Osteocyte (in vitro differentiated cells): ENCODE measurements around the gene MATK. TPM values are rescaled to one million over a fixed set of nuclear protein-coding genes. Genes with fewer than 3 reads are reported as not detected.

Experiments used
- DNase-seq: peaks from one replicate; pipeline ENCODE4 v3.0.0; 2021; ENCODE audit warnings: mixed read lengths; ENCODE audit not compliant: unreplicated experiment; ENCODE audit errors: extremely low spot score
- H3K27ac Mint-ChIP-seq: one replicate; pipeline ENCODE4 v1.8.0; 2021; ENCODE audit warnings: mild to moderate bottlenecking, mixed read lengths; ENCODE audit not compliant: unreplicated experiment
- H3K27me3 Mint-ChIP-seq: one replicate; pipeline ENCODE4 v1.8.0; 2021; ENCODE audit warnings: mixed read lengths; ENCODE audit not compliant: unreplicated experiment
- H3K36me3 Mint-ChIP-seq: one replicate; pipeline ENCODE4 v1.8.0; 2021; ENCODE audit warnings: mixed read lengths; ENCODE audit not compliant: unreplicated experiment
- H3K4me1 Mint-ChIP-seq: one replicate; pipeline ENCODE4 v1.8.0; 2021; ENCODE audit warnings: mixed read lengths; ENCODE audit not compliant: unreplicated experiment
- H3K4me3 Mint-ChIP-seq: one replicate; pipeline ENCODE4 v1.8.0; 2021; ENCODE audit warnings: mild to moderate bottlenecking, moderate library complexity, mixed read lengths; ENCODE audit not compliant: unreplicated experiment
- H3K9me3 Mint-ChIP-seq: one replicate; pipeline ENCODE4 v1.8.0; 2021; ENCODE audit warnings: mixed read lengths; ENCODE audit not compliant: unreplicated experiment
- CTCF ChIP-seq: fragments of 200-600 bp; sonication (generic); IDR thresholded peaks from 2 replicates; pipeline ENCODE4 v1.5.0; 2021; ENCODE audit warnings: antibody characterized with exemption, mild to moderate bottlenecking, moderate library complexity
- total RNA-seq: library from RNA; stranded (reverse); gene quantifications from 2 replicates; pipeline ENCODE4 v1.2.1, GENCODE V29; 2021

Gene MATK
- total RNA-seq, 1 donor from 2014 or later: not detected

GRCh38 chr19:3743486-3743885, 42.7 kb downstream of the MATK start:
- H3K27me3 Mint-ChIP-seq: no peaks in the 10 kb centered on the region
- no peak overlapping the region for H3K4me3 Mint-ChIP-seq
- H3K36me3 Mint-ChIP-seq: no peaks in the 10 kb centered on the region
- no peaks in the 10 kb centered on the region for H3K9me3 Mint-ChIP-seq
- H3K27ac Mint-ChIP-seq: no peak overlapping the region
- no peaks in the 10 kb centered on the region for H3K4me1 Mint-ChIP-seq
- no peak for DNase-seq
- no peak for TF ChIP-seq CTCF

- no peak overlapping the region for H3K4me3 Mint-ChIP-seq
Measured at GRCh38 chr19:3740431-3740830, 45.8 kb downstream of the MATK start.

GRCh38 chr19:3738477-3739220, 47.5 kb downstream of the MATK start:
- Mint-ChIP-seq H3K27ac (no peak overlapping the region), H3K27me3 (no peaks in the 10 kb centered on the region), H3K36me3 (no peaks in the 10 kb centered on the region), H3K4me3 (no peak overlapping the region), H3K9me3 (no peaks in the 10 kb centered on the region), H3K4me1 (no peaks in the 10 kb centered on the region)
- TF ChIP-seq CTCF: no peak
- DNase-seq: no peak

More at GRCh38 chr19:3740431-3740830, 45.8 kb downstream of the MATK start:
- Mint-ChIP-seq H3K27ac (no peak overlapping the region), H3K4me1 (no peaks in the 10 kb centered on the region), H3K36me3 (no peaks in the 10 kb centered on the region), H3K9me3 (no peaks in the 10 kb centered on the region), H3K27me3 (no peaks in the 10 kb centered on the region)
- no peak for DNase-seq
- no peak for TF ChIP-seq CTCF

DNA sequence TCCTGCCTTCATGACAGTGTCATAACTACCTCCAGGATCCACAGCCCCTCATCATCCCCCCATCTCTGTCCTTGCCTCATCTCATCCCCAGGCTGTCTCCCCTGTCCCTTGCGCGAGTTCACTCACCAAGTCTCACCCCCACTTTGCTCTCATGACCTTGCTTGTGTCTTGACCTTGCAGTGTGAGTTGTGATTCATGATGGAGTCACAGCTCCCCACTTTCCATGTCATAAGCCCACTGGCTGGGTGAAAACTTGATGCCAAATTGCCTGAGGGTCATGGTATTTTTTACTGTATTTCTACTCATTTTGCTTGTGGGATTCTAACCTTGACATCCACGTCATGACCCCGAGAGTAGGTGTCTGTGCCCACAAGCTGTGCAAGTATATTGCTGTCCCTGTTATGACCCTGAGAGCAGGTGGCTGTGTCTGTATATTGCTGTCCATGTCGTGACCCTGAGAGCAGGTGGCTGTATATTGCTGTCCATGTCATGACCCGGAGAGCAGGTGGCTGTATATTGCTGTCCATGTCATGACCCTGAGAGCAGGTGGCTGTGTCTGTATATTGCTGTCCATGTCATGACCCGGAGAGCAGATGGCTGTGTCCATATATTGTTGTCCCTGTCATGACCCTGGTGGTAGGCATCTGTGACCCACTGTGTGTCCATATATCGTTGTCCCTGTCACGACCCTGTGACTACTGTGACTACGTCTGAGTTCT, 48.5 kb downstream of the MATK start:
- Mint-ChIP-seq H3K27ac (no peak overlapping the region), H3K4me1 (no peaks in the 10 kb centered on the region), H3K4me3 (no peak overlapping the region), H3K36me3 (no peaks in the 10 kb centered on the region), H3K9me3 (no peaks in the 10 kb centered on the region), H3K27me3 (no peaks in the 10 kb centered on the region)
- no peak for DNase-seq
- no peak for TF ChIP-seq CTCF

DNA sequence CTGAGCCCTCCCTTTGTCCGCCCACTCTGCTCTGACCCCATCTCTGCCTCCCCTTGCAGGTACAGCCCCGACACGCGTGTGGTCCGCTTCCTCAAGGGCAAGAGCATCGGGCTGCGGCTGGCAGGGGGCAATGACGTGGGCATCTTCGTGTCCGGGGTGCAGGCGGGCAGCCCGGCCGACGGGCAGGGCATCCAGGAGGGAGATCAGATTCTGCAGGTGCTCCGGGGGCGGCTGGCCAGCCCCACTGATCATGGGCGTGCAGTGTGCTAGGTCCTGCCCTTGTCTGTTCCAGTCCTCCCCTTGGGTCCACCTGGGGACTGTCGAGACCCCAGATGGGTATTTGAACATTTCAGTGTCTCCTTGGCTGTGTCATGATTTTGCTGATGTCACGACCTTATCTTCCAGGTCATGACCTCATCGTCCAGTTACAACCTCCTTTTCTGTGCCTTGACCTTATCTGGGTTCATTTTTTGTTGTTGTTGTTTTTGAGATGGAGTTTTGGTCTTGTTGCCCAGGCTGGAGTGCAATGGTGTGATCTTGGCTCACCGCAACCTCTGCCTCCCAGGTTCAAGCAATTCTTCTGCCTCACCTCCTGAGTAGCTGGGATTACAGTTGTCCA, 50.0 kb downstream of the MATK start:
- no peaks in the 10 kb centered on the region for H3K9me3 Mint-ChIP-seq
- no peak for DNase-seq
- H3K36me3 Mint-ChIP-seq: no peaks in the 10 kb centered on the region
- H3K27ac Mint-ChIP-seq: no peak overlapping the region
- H3K4me3 Mint-ChIP-seq: no peak overlapping the region
- no peak for TF ChIP-seq CTCF
- no peaks in the 10 kb centered on the region for H3K4me1 Mint-ChIP-seq
- no peaks in the 10 kb centered on the region for H3K27me3 Mint-ChIP-seq
